Measurements from ENCODE around the gene DHX35. TPM values are rescaled to one million over a fixed set of nuclear protein-coding genes. Genes with fewer than 3 reads are reported as not detected.

The DHX35 gene
- total RNA-seq, 1 experiment from 2014 or later: 12.1 TPM

GRCh38 chr20:39067526-39068216 lies 105.5 kb downstream of the DHX35 start:
- intact Hi-C loops (cut with micrococcal nuclease; ENCODE audit: unreplicated experiment): no loop called here
- POLR2A ChIA-PET (ENCODE audit: unreplicated experiment): interaction anchor here (0.5 kb wide), 1 partner anchor 382 kb away, joined by 4 read pairs; no protein-coding TSS in a partner anchor

DNA sequence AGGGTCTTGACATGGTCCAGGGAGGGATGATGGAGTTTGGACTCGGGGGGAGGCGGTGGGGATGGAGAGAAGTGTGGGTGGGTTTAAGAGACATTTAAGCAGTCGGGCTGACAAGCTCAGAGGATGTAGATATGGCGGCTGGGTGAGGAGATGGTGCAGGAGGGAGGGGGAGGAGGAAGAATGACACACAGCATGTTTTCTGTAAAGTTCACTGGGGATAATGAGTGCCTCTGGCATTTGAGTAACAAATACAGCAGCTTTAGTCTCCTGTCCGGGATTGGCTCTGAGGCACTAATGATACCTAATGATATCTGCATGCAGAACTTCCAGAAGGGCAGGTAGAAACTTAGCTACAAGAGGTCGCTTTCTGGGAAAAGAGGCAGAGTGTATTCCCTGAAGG lies 107.8 kb downstream of the DHX35 start:
- H3K4me3 ChIP-seq: no peak overlapping the region
- BruUV-seq (replicated peaks): no TSS peak
- no peaks in the 10 kb centered on the region for H4K20me1 ChIP-seq (ENCODE audit: insufficient read depth)
- ChIA-PET POLR2A (ENCODE audit: unreplicated experiment) (no interaction called here), CTCF (no interaction called here)
- peaks cover 5% of the 10 kb centered on the region; the same call in 1 of the 2 replicates for H3K9me3 ChIP-seq (ENCODE audit: insufficient read depth, low read depth)
- H3K36me3 ChIP-seq (ENCODE audit: low read depth): no peaks in the 10 kb centered on the region
- TF ChIP-seq, protein P1, sequence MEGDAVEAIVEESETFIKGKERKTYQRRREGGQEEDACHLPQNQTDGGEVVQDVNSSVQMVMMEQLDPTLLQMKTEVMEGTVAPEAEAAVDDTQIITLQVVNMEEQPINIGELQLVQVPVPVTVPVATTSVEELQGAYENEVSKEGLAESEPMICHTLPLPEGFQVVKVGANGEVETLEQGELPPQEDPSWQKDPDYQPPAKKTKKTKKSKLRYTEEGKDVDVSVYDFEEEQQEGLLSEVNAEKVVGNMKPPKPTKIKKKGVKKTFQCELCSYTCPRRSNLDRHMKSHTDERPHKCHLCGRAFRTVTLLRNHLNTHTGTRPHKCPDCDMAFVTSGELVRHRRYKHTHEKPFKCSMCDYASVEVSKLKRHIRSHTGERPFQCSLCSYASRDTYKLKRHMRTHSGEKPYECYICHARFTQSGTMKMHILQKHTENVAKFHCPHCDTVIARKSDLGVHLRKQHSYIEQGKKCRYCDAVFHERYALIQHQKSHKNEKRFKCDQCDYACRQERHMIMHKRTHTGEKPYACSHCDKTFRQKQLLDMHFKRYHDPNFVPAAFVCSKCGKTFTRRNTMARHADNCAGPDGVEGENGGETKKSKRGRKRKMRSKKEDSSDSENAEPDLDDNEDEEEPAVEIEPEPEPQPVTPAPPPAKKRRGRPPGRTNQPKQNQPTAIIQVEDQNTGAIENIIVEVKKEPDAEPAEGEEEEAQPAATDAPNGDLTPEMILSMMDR (conservative IDR thresholded peaks at IDR 0.05): no peak
- TF ChIP-seq EZH2 (IDR thresholded peaks at IDR 0.05; ENCODE audit: low read depth): no peak
- no peaks in the 10 kb centered on the region for H3K4me1 ChIP-seq (replicated peaks; ENCODE audit: insufficient read depth)
- no peak for DNase-seq
- no peaks in the 10 kb centered on the region for H3K79me2 ChIP-seq (ENCODE audit: low read depth)
- intact Hi-C loops (cut with micrococcal nuclease; ENCODE audit: unreplicated experiment): no loop called here
- no peaks in the 10 kb centered on the region for H3K9me2 ChIP-seq (ENCODE audit: insufficient read depth)
- H2AFZ ChIP-seq: no peak overlapping the region
- H3F3A ChIP-seq (ENCODE audit: insufficient read depth, low read depth): no peaks in the 10 kb centered on the region
- H3K4me2 ChIP-seq: no peak overlapping the region
- no peak overlapping the region for H3K27ac ChIP-seq
- H3K27me3 ChIP-seq (ENCODE audit: insufficient read depth, low read depth): peaks cover 81% of the 10 kb centered on the region

More at GRCh38 chr20:39067526-39068216, 105.5 kb downstream of the DHX35 start:
- no peak for DNase-seq
- no peak overlapping the region for H3K4me2 ChIP-seq
- no peaks in the 10 kb centered on the region for H3K36me3 ChIP-seq (ENCODE audit: low read depth)
- H3F3A ChIP-seq (ENCODE audit: insufficient read depth, low read depth): no peaks in the 10 kb centered on the region
- CTCF ChIA-PET: no interaction called here
- H4K20me1 ChIP-seq (ENCODE audit: insufficient read depth): no peaks in the 10 kb centered on the region
- no peaks in the 10 kb centered on the region for H3K79me2 ChIP-seq (ENCODE audit: low read depth)
- BruUV-seq (replicated peaks): no TSS peak
- H3K27me3 ChIP-seq (ENCODE audit: insufficient read depth, low read depth): peaks cover 78% of the 10 kb centered on the region
- no peaks in the 10 kb centered on the region for H3K4me1 ChIP-seq (replicated peaks; ENCODE audit: insufficient read depth)
- H3K9me3 ChIP-seq (ENCODE audit: insufficient read depth, low read depth): peaks cover 5% of the 10 kb centered on the region; the same call in 1 of the 2 replicates
- H3K27ac ChIP-seq: no peak overlapping the region
- H3K9me2 ChIP-seq (ENCODE audit: insufficient read depth): no peaks in the 10 kb centered on the region
- H3K4me3 ChIP-seq: no peak overlapping the region
- no peak overlapping the region for H2AFZ ChIP-seq
- TF ChIP-seq, protein P1 (conservative IDR thresholded peaks at IDR 0.05): no peak
- no peak for TF ChIP-seq EZH2 (IDR thresholded peaks at IDR 0.05; ENCODE audit: low read depth)

DNA sequence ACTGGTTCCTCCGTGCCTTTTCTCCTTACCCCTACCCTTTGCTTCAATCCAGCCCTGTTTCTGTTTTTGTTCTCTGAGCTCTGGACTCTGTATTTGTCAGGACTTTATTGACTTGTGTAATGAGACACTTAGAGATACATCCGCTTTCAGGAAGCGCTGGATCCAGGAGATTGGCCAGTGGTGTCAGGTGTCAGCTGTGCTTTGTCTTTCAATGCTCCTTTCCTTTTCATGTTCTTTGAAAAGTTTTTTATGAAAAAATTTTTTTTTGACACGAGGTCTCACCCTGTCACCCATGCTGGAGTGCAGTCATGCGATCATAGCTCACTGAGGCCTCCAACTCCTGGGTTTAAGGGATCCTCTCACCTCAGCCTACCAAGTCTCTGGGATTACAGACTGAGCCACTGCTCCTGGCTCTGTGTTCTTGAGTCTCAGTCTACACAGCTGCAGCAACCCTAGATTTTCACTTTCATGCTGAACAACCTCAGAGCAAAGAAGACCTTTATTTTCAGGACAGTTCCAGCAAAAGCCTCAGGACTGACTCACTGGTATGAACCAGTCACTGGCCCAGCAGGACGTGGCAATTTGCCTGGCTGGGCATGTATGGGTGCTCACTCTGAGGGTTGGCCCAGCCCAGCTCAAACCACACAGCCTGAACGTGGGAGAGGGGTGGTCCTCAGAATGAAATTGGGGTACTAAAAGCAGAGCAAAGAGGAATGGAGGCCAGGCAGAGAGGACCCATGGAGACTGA lies 108.5 kb downstream of the DHX35 start:
- Histone ChIP-seq H3K79me2 (ENCODE audit: low read depth) (no peaks in the 10 kb centered on the region), H3K4me2 (no peak overlapping the region), H3K27ac (no peak overlapping the region), H3K36me3 (ENCODE audit: low read depth) (no peaks in the 10 kb centered on the region), H3K9me2 (ENCODE audit: insufficient read depth) (no peaks in the 10 kb centered on the region), H3K4me3 (no peak overlapping the region), H3K27me3 (ENCODE audit: insufficient read depth, low read depth) (peaks cover 85% of the 10 kb centered on the region), H4K20me1 (ENCODE audit: insufficient read depth) (no peaks in the 10 kb centered on the region), H2AFZ (no peak overlapping the region), H3F3A (ENCODE audit: insufficient read depth, low read depth) (no peaks in the 10 kb centered on the region), H3K9me3 (ENCODE audit: insufficient read depth, low read depth) (peaks cover 5% of the 10 kb centered on the region; the same call in 1 of the 2 replicates), H3K4me1 (replicated peaks; ENCODE audit: insufficient read depth) (no peaks in the 10 kb centered on the region)
- no peak for DNase-seq
- TF ChIP-seq, protein P1 (conservative IDR thresholded peaks at IDR 0.05): no peak
- no peak for TF ChIP-seq EZH2 (IDR thresholded peaks at IDR 0.05; ENCODE audit: low read depth)
- intact Hi-C loops (cut with micrococcal nuclease; ENCODE audit: unreplicated experiment): no loop called here
- ChIA-PET CTCF (no interaction called here), POLR2A (ENCODE audit: unreplicated experiment) (interaction anchor here (0.6 kb wide), 1 partner anchor 41 kb away, joined by 6 read pairs; no protein-coding TSS in a partner anchor)
- BruUV-seq (replicated peaks): no TSS peak
